Large intestine (tissue), 3 donors: ENCODE measurements around the gene KCNG3. TPM values are rescaled to one million over a fixed set of nuclear protein-coding genes. Genes with fewer than 3 reads are reported as not detected.

Experiments
- DNase-seq, 2 donors: peaks; one replicate each; pipeline versions ENCODE4 v3.0.0 to v3.0.0-alpha.2; 2013
- H3K27ac ChIP-seq: one replicate; pipeline ENCODE4 v1.5.1; 2013; ENCODE audit warnings: low read length
- H3K27me3 ChIP-seq: 2 replicates; pipeline ENCODE4 v1.6.1; 2013; ENCODE audit warnings: low read length; ENCODE audit not compliant: control insufficient read depth, insufficient read depth
- H3K36me3 ChIP-seq: 2 replicates; pipeline ENCODE4 v1.6.1; 2013; ENCODE audit warnings: low read length; ENCODE audit not compliant: control insufficient read depth, insufficient read depth
- H3K4me1 ChIP-seq: one replicate; pipeline ENCODE4 v1.6.1; 2013; ENCODE audit warnings: low read length; ENCODE audit not compliant: control insufficient read depth, insufficient read depth
- H3K4me3 ChIP-seq: one replicate; pipeline ENCODE4 v1.5.1; 2013; ENCODE audit warnings: low read length
- H3K9me3 ChIP-seq: one replicate; pipeline ENCODE4 v1.6.1; 2013; ENCODE audit warnings: mild to moderate bottlenecking, low read depth, low read length, moderate library complexity; ENCODE audit not compliant: control insufficient read depth
- WGBS: methylation state at CpG from one replicate; pipeline ENCODE4 v1.1.5; 2013; ENCODE audit warnings: low lambda C conversion rate; ENCODE audit not compliant: insufficient coverage; 5-methylcytosine and 5-hydroxymethylcytosine counted together
- polyA plus RNA-seq: library from polyadenylated mRNA; unstranded; fragments of 120-200 nt; gene quantifications from one replicate; pipeline ENCODE4 v1.2.1, GENCODE V29; 2013

KCNG3 gene
- polyA plus RNA-seq, 1 donor: 0.21 TPM

DNA sequence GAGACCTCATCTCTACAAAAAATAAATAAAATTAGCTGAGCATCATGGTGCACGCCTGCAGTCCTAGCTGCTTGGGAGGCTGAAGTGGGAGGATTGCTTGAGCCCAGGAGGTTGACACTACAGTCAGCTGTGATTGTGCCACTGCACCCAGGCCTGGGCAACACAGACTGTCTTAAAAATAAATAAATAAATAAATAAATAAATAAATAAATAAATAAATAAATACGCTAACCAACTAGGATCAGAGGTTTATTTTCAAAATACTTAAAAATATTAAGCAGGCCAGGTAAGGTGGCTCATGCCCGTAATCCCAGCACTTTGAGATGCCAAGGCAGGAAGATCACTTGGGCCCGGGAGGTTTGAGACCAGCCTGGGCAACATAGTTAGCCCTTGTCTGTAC, 63.6 kb downstream of the KCNG3 start:
- no peak overlapping the region for H3K4me3 ChIP-seq
- H3K9me3 ChIP-seq: no peaks in the 10 kb centered on the region
- no peaks in the 10 kb centered on the region for H3K36me3 ChIP-seq
- H3K4me1 ChIP-seq: no peaks in the 10 kb centered on the region
- no peak for DNase-seq
- WGBS: 80% methylated on average over 1 of the region's 4 CpGs
- no peaks in the 10 kb centered on the region for H3K27me3 ChIP-seq
- no peak overlapping the region for H3K27ac ChIP-seq

- H3K27me3 ChIP-seq: no peaks in the 10 kb centered on the region
- no CpG with 5 or more reads among the region's 2 CpGs for WGBS
- no peaks in the 10 kb centered on the region for H3K9me3 ChIP-seq
- DNase-seq: no peak
- H3K4me1 ChIP-seq: no peaks in the 10 kb centered on the region
- H3K36me3 ChIP-seq: no peaks in the 10 kb centered on the region
- no peak overlapping the region for H3K27ac ChIP-seq
- no peak overlapping the region for H3K4me3 ChIP-seq
Observed at GRCh38 chr2:42429352-42429751, 64.4 kb downstream of the KCNG3 start.

DNA sequence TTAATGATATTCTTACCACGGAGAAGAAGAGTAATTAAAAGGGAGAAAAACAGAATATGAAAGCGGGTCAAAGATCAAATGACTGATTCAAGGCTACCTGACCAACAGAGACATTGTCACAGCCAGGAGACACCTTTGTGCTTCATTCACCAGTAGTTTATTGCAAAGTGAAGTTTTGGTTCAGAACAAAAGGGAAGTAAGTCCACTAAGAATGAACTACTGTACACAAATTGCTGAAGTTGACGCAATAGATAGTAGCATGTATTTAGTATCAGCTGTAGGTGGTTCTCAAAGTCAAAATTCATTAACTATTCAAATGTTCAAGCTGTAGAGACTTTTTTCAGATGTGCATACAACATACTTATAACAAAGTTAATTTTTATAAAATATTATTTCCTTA, 68.1 kb downstream of the KCNG3 start:
- H3K36me3 ChIP-seq: no peaks in the 10 kb centered on the region
- WGBS: 83% methylated on average over 1 of the region's 3 CpGs

GRCh38 chr2:42424033-42424432, 69.7 kb downstream of the KCNG3 start:
- DNase-seq: no peak
- WGBS: no CpG with 5 or more reads among the region's 4 CpGs
- Histone ChIP-seq H3K4me3 (no peak overlapping the region), H3K27me3 (no peaks in the 10 kb centered on the region), H3K4me1 (no peaks in the 10 kb centered on the region), H3K27ac (no peak overlapping the region), H3K9me3 (no peaks in the 10 kb centered on the region), H3K36me3 (no peaks in the 10 kb centered on the region)

More for the DNA sequence above, 68.1 kb downstream of the KCNG3 start:
- no peaks in the 10 kb centered on the region for H3K9me3 ChIP-seq
- no peak for DNase-seq
- no peak overlapping the region for H3K4me3 ChIP-seq
- H3K27ac ChIP-seq: no peak overlapping the region
- no peaks in the 10 kb centered on the region for H3K4me1 ChIP-seq
- H3K27me3 ChIP-seq: no peaks in the 10 kb centered on the region

- Histone ChIP-seq H3K9me3 (no peaks in the 10 kb centered on the region), H3K27me3 (no peaks in the 10 kb centered on the region), H3K27ac (no peak overlapping the region), H3K36me3 (no peaks in the 10 kb centered on the region), H3K4me3 (no peak overlapping the region), H3K4me1 (no peaks in the 10 kb centered on the region)
- WGBS: no CpG with 5 or more reads among the region's 3 CpGs
- DNase-seq: no peak
Observed at GRCh38 chr2:42421601-42422239, 72.1 kb downstream of the KCNG3 start.

DNA sequence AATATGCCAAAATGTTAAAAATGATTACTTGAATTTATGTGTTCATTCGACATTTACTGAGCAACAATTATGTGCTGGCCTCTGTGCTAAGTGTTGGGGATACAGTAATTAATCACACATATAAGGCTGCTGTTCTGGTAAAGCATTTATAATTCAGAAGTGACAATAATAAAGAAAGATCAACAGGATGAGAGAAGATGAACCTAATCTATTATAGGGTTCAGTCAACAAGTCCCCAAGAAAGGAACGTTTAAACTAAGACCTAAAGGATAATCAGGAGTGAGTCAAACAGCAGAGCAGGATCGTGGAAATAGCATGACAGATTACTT, 72.7 kb downstream of the KCNG3 start:
- Histone ChIP-seq H3K27ac (no peak overlapping the region), H3K9me3 (no peaks in the 10 kb centered on the region), H3K4me3 (no peak overlapping the region), H3K27me3 (no peaks in the 10 kb centered on the region), H3K4me1 (no peaks in the 10 kb centered on the region), H3K36me3 (no peaks in the 10 kb centered on the region)
- WGBS: 80% methylated on average over 1 of the region's 3 CpGs
- DNase-seq: no peak

DNA sequence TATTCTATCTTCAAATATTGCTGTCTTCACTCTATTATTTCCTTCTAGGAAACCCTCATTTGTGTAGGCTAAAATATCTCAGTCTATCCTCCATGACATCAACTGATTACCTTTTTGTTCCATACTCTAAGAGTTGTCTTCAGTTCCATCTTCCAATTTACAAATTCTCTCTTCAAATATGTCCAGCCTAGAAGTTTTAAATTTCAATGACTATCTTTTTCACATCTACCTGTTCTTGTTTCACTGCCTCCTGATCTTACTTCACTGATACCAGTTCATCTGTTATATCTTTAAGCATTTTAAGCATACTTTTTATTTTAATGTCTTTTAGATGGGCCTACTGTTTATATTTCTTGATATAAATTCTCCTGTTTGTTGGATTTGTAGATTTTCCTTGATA, 79.1 kb downstream of the KCNG3 start:
- Histone ChIP-seq H3K4me1 (peaks cover 15% of the 10 kb centered on the region), H3K9me3 (peaks cover 5% of the 10 kb centered on the region), H3K27ac (no peak overlapping the region), H3K27me3 (no peaks in the 10 kb centered on the region), H3K4me3 (no peak overlapping the region), H3K36me3 (no peaks in the 10 kb centered on the region)
- DNase-seq: no peak

DNA sequence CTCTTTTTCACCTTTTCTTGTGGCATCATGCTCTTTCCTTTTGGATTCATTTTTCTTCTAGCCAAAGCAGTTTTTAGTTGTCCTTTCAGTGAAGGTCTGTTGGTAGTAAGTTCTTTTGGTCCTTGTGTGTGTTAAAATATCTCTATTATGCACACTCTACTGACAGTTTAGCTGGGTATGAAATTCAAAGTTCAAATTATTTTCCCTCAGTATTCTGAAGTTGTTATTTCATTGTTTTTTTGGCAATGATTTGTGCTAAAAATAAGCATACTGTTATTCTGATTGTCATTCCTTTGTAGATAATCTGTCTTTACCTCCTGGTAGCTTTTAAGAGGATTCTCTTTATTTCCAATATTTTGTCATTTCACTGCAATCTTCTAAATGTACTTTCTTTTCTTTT, 79.6 kb downstream of the KCNG3 start:
- Histone ChIP-seq H3K27me3 (no peaks in the 10 kb centered on the region), H3K27ac (no peak overlapping the region), H3K9me3 (peaks cover 5% of the 10 kb centered on the region), H3K4me1 (peaks cover 15% of the 10 kb centered on the region), H3K4me3 (no peak overlapping the region), H3K36me3 (no peaks in the 10 kb centered on the region)
- no peak for DNase-seq

DNA sequence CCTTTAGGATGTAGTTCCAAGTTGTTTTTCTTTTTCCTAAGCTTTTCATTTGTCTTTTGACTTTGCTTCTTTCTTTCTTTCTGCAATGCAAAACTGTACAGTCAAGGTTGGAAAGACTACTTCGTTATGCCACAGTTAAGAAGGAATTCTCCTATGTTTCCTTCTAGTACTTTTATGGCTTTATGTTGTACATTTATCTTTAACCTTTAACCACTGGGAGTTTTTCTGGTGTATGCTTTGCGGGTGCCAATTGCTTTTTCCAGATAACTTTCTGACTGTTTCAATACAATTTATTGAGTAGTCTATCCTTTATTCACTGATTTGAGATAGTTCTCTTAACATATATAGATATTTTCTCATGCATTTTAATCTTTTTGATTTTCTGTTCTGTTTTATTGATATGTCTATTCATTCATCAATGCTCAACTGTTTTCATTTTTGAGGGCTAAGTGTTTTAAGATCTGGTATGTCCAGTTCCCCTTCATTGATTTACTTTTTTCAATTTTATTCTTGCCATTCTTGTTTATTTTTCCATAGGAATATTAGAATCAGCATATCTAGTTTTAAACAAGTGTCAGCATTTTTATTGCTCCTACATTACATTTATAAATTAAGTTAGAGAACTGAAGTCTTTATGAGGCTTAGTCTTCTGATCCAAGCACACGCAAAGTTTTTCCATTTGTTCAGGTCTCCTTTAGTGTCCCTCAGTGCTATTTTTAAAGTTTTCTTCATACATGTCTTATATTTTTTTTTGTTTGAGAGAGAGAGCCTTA, 82.9 kb downstream of the KCNG3 start:
- DNase-seq: peak; percentile 8 to 64
- Histone ChIP-seq H3K4me1 (peaks cover 15% of the 10 kb centered on the region), H3K27me3 (no peaks in the 10 kb centered on the region), H3K36me3 (no peaks in the 10 kb centered on the region), H3K4me3 (no peak overlapping the region), H3K9me3 (peaks cover 15% of the 10 kb centered on the region), H3K27ac (peak overlapping the region; percentile 37)
- WGBS: 55% methylated on average over 2 of the region's 3 CpGs

- no peak for DNase-seq
- Histone ChIP-seq H3K9me3 (peaks cover 9% of the 10 kb centered on the region), H3K27ac (no peak overlapping the region), H3K4me1 (peaks cover 15% of the 10 kb centered on the region), H3K27me3 (no peaks in the 10 kb centered on the region), H3K4me3 (no peak overlapping the region), H3K36me3 (no peaks in the 10 kb centered on the region)
- WGBS: no CpG with 5 or more reads among the region's 8 CpGs
Observed at GRCh38 chr2:42408009-42408408, 85.8 kb downstream of the KCNG3 start.

- Histone ChIP-seq H3K27ac (no peak overlapping the region), H3K9me3 (peaks cover 9% of the 10 kb centered on the region), H3K36me3 (no peaks in the 10 kb centered on the region), H3K4me3 (no peak overlapping the region), H3K27me3 (no peaks in the 10 kb centered on the region), H3K4me1 (peaks cover 15% of the 10 kb centered on the region)
- DNase-seq: no peak
- WGBS: no CpG with 5 or more reads among the region's 6 CpGs
Observed at GRCh38 chr2:42407476-42407875, 86.3 kb downstream of the KCNG3 start.
